ENCODE measurements around the gene APOLD1. TPM values are rescaled to one million over a fixed set of nuclear protein-coding genes. Genes with fewer than 3 reads are reported as not detected.
A peak's percentile ranks its signal among the peaks of the same experiment; 100 is the strongest.

Gene APOLD1
- total RNA-seq, 1 donor from 2014 or later = 7.4 TPM

DNA sequence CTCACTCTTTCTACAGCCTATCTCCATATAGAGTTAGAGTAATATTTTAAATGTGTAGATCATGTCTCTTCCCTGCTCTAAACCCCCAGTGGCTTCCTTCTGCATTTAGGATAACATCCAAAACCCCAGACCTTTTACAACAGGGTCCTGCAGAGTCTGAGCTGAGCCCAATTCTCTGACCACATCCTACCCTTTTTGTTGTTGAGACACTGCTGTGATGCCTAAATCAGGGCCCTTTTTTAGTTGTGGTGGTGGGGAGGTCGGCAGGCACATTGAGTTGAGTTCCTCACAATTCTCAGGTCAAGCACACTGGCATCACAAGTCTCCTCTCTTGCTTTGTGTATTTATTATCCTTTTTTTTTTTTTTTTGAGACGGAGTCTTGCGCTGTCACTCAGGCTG, 25.9 kb downstream of the APOLD1 start:
- H3K4me2 ChIP-seq = no peak overlapping the region
- Mint-ChIP-seq H3K27ac (no peak overlapping the region), H3K27me3 (ENCODE audit: insufficient read depth, low read depth) (no peaks in the 10 kb centered on the region), H3K36me3 (peaks cover 9% of the 10 kb centered on the region), H3K4me1 (peaks cover 33% of the 10 kb centered on the region), H3K4me3 (no peak overlapping the region), H3K9me3 (no peaks in the 10 kb centered on the region)
- no peak overlapping the region for H3K9ac ChIP-seq
- TF ChIP-seq, protein P1, sequence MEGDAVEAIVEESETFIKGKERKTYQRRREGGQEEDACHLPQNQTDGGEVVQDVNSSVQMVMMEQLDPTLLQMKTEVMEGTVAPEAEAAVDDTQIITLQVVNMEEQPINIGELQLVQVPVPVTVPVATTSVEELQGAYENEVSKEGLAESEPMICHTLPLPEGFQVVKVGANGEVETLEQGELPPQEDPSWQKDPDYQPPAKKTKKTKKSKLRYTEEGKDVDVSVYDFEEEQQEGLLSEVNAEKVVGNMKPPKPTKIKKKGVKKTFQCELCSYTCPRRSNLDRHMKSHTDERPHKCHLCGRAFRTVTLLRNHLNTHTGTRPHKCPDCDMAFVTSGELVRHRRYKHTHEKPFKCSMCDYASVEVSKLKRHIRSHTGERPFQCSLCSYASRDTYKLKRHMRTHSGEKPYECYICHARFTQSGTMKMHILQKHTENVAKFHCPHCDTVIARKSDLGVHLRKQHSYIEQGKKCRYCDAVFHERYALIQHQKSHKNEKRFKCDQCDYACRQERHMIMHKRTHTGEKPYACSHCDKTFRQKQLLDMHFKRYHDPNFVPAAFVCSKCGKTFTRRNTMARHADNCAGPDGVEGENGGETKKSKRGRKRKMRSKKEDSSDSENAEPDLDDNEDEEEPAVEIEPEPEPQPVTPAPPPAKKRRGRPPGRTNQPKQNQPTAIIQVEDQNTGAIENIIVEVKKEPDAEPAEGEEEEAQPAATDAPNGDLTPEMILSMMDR (IDR thresholded peaks at IDR 0.05) = no peak
- TF ChIP-seq EZH2 (IDR thresholded peaks at IDR 0.05) (no peak), EZH2phosphoT487 (IDR thresholded peaks at IDR 0.05) (no peak)
- no peak overlapping the region for H2AFZ ChIP-seq (replicated peaks)
- DNase-seq (ENCODE audit: low spot score) = no peak
- H3K36me3 ChIP-seq = no peaks in the 10 kb centered on the region
- no peaks in the 10 kb centered on the region for H3F3A ChIP-seq (ENCODE audit: low read depth)
- H3K4me3 ChIP-seq = no peak overlapping the region
- no peak overlapping the region for H3K27ac ChIP-seq
- no peaks in the 10 kb centered on the region for H4K20me1 ChIP-seq (ENCODE audit: low read depth)
- no peaks in the 10 kb centered on the region for H3K27me3 ChIP-seq
- H3K4me1 ChIP-seq = peaks cover 6% of the 10 kb centered on the region
- H3K9me3 ChIP-seq (ENCODE audit: low read depth) = no peaks in the 10 kb centered on the region
- peaks cover 32% of the 10 kb centered on the region for H3K79me2 ChIP-seq (ENCODE audit: low read depth)

DNA sequence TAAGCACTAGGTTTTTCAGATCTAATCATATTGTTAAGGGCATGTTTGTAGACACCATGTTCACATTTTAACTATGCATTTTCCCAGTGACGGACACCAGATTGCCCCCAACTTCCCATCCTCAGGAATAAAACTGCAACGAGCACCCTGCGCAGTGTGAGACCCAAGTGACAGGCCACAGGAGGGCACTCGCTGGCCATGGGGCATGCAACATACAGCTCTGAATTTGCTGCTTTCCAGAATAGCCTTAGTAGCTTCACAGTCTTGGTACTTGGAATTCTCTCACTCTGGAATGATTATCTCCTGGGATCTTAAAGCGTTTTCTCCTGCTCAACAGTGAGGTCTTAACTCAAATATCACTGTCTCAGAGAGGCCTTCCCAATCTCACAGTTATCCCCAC, 26.7 kb downstream of the APOLD1 start:
- DNase-seq (ENCODE audit: low spot score) = no peak
- Histone ChIP-seq H3K9me3 (ENCODE audit: low read depth) (no peaks in the 10 kb centered on the region), H3K36me3 (no peaks in the 10 kb centered on the region), H2AFZ (replicated peaks) (no peak overlapping the region), H3K27ac (no peak overlapping the region), H3K4me3 (no peak overlapping the region), H3K79me2 (ENCODE audit: low read depth) (peaks cover 40% of the 10 kb centered on the region), H3K4me1 (peaks cover 6% of the 10 kb centered on the region), H3F3A (ENCODE audit: low read depth) (no peaks in the 10 kb centered on the region), H3K27me3 (no peaks in the 10 kb centered on the region), H3K9ac (no peak overlapping the region), H3K4me2 (no peak overlapping the region), H4K20me1 (ENCODE audit: low read depth) (peaks cover 1% of the 10 kb centered on the region)
- Mint-ChIP-seq H3K27me3 (ENCODE audit: insufficient read depth, low read depth) (no peaks in the 10 kb centered on the region), H3K27ac (no peak overlapping the region), H3K4me1 (peaks cover 33% of the 10 kb centered on the region), H3K36me3 (peaks cover 9% of the 10 kb centered on the region), H3K4me3 (peak overlapping the region; percentile 6), H3K9me3 (no peaks in the 10 kb centered on the region)
- TF ChIP-seq EZH2phosphoT487 (IDR thresholded peaks at IDR 0.05) (no peak), EZH2 (IDR thresholded peaks at IDR 0.05) (no peak)
- TF ChIP-seq, protein P1 (IDR thresholded peaks at IDR 0.05) = no peak

DNA sequence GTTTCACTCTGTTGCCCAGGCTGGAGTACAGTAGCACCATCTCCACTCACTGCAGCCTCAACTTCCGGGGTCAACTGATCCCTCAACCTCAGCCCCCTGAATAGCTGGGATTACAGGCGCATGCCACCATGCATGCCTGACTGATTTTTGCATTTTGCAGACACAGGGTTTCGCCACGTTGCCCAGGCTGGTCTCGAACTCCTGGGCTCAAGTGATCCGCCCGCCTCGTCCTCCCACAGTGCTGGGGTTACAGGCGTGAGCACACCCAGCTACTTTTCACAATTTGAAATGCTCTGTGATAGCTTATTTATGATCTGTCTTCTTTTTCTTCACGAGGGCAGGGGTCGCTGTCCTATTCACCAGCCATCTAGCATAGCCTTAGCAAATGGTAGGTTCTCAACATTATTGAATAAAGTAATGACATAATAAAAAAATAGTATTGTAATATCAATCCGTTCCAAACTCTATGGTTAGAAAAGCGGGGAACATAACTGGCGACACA, 27.2 kb downstream of the APOLD1 start:
- Histone ChIP-seq H3K9ac (no peak overlapping the region), H3K4me2 (peak overlapping the region; percentile 43), H3K36me3 (no peaks in the 10 kb centered on the region), H4K20me1 (ENCODE audit: low read depth) (peaks cover 5% of the 10 kb centered on the region), H2AFZ (replicated peaks) (no peak overlapping the region), H3F3A (ENCODE audit: low read depth) (no peaks in the 10 kb centered on the region), H3K4me3 (peak overlapping the region; percentile 82), H3K27ac (no peak overlapping the region), H3K27me3 (no peaks in the 10 kb centered on the region), H3K79me2 (ENCODE audit: low read depth) (peaks cover 45% of the 10 kb centered on the region), H3K9me3 (ENCODE audit: low read depth) (no peaks in the 10 kb centered on the region), H3K4me1 (peaks cover 6% of the 10 kb centered on the region)
- no peak for DNase-seq (ENCODE audit: low spot score)
- TF ChIP-seq EZH2phosphoT487 (IDR thresholded peaks at IDR 0.05) = no peak
- no peak for TF ChIP-seq EZH2 (IDR thresholded peaks at IDR 0.05)
- peaks cover 11% of the 10 kb centered on the region for H3K36me3 Mint-ChIP-seq
- peak overlapping the region; percentile 97 for H3K4me3 Mint-ChIP-seq
- peak overlapping the region; percentile 86 for H3K27ac Mint-ChIP-seq
- no peaks in the 10 kb centered on the region for H3K9me3 Mint-ChIP-seq
- H3K27me3 Mint-ChIP-seq (ENCODE audit: insufficient read depth, low read depth) = no peaks in the 10 kb centered on the region
- peaks cover 33% of the 10 kb centered on the region for H3K4me1 Mint-ChIP-seq
